Medulla oblongata (tissue), 1 donor: Measurements from ENCODE around the gene MYO5B.
"Not testable (repeated sequence)": the region's sequence is repeated elsewhere in the genome, so short reads cannot be mapped to it uniquely, and the experiment has no call there.

ENCODE experiments used
- DNase-seq: peaks from one replicate; pipeline ENCODE4 v3.0.0-alpha.2; 2015; ENCODE audit errors: extremely low spot score

Gene MYO5B

DNA sequence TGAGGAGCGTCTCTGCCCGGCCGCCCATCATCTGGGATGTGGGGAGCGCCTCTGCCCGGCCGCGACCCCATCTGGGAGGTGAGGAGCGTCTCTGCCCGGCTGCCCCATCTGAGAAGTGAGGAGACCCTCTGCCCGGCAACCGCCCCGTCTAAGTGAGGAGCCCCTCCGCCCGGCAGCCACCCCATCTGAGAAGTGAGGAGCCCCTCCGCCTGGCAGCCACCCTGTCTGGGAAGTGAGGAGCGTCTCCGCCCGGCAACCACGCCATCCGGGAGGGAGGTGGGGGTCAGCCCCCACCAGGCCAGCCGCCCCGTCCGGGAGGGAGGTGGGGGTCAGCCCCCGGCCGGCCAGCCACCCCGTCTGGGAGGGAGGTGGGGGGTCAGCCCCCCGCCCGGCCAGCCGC, 395.1 kb downstream of the MYO5B start:
- DNase-seq = not testable (repeated sequence)

GRCh38 chr18:49798001-49798400, 396.9 kb downstream of the MYO5B start:
- DNase-seq = no peak

- DNase-seq = no peak
These were observed 399.1 kb downstream of the MYO5B start for GRCh38 chr18:49795612-49796552.

GRCh38 chr18:49794743-49795142, 400.2 kb downstream of the MYO5B start:
- DNase-seq = no peak

DNA sequence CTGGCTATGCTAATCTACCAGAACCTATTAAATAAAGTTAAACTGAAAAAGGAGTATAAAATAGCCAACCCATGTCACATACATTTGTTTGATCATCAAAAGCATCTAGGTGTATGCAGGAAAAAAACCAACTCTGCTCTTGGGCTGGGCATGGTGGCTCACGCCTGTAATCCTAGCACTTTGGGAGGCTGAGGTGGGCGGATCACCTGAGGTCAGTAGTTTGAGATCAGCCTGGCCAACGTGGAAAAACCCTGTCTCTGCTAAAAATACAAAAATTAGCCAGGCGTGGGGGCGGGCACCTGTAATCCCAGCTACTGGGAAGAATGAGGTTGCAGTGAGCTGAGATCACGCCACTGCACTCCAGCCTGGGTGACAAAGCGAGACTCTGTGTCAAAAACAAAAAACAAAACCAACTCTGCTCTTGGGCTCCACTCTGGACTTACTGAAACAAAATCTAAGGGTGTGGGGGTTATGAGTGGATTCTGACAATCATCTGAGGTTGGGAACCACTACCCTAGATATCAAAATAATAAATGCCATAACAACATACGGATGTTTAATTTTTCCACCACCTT, 405.3 kb downstream of the MYO5B start:
- DNase-seq = not testable (repeated sequence)

DNA sequence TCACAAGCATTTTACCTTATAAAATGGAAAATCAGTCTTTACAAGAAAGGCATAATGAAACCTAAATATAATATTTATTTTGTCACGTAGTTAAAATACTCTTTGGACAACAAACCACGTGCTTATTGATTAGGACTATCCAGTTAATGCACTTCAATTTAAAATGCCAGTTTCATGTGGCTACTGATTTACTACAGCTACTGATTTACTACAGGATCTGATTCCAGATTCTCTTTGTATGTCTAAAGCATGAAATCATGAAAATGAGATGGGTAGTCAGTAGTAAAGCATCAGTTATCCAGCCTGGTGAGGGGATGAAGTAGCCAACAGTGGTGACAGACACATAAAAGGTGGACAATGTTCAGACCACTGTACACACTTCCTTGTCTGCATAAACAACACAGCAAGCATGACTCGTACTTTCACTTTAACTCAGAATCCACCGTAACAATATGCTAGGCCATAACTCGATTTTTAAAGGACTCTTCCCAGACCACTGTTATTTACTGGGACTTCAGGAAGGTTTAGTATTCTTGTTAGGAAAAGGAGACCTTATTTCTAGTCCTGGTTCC, 406.5 kb downstream of the MYO5B start:
- DNase-seq = no peak

DNA sequence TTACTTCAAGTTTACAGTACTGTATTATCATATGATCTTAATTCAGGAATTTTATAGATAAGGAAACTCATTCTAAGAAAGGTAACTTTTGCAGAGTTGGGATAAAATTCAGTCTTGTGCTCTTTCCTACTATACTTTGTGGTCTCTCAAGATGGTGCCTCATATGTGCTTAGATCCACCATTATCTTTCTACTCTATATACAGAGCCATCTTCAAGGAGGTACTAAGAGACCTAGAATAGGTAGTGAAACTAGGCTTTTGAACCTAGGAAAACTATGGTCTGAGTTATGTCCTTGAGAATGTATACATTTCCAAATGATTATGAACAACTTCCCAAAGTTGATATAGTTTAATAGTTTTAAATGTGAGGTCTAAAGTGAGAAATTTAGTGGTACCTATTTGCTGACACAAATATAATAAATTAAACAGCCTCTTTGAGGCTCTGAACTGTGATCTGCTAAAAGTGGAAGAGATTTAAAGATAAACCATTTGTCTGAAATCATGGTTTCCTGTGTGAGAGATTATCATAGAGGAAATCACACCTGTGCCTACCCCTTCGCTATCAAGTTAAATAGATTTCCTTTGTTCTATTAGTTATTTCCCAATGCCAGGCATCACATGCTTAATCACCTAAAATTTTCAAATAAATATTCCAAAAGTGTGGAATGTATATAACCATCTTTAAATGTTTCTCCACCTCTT, 408.8 kb downstream of the MYO5B start:
- no peak for DNase-seq

DNA sequence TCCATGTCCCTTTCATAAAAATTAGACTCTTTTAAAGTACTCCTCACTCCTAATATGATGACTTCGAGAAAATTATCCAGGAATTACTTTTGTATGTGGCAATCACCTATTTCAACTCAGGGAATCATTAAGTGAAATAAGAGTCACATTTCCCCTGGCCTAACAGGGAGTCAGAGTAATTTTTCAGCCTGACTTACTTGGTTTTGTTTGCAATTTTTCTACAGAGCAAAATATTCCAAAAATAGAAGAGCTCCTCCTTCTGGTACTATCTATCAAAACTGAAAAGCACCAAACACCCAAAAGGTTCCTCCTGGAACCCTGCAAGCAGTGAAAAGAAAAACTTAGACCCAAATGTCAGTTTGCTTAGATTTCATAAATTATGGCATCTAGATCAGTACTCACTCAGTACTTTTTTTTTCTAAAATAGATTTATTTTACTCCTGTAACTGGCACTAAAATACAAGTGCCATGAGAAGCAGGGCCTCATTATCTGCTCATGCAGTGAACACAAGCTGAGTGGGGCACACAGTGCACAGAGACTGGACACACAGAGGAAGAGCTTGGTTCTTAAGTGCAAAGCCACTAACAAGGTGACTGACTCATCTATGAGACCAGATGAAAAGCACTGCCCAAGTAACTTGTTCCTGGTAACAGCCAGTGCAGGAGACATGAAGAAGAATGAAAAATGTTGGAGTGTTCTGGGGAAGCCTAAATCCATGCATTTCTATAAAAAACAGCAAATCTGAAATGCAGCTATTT, 410.3 kb downstream of the MYO5B start:
- DNase-seq = no peak

DNA sequence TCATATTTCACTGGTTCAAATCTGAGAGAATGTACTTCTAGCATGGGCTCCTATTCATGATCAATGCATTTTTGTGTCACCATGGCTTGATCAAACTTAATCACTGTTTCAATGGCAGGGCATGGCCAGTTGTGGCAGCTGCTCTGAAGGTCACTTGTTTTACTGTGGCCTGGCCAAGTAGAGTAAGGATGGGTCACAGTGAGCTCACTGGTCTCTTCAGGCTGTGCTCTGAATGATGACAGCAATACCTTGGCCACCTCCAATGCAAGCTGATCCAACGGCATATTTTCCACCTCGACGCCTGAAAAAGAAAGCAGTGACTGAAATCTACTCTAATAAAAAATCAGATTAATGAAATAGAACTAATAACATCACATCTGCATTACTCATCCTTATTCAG, 411.3 kb downstream of the MYO5B start:
- not testable (repeated sequence) for DNase-seq

DNA sequence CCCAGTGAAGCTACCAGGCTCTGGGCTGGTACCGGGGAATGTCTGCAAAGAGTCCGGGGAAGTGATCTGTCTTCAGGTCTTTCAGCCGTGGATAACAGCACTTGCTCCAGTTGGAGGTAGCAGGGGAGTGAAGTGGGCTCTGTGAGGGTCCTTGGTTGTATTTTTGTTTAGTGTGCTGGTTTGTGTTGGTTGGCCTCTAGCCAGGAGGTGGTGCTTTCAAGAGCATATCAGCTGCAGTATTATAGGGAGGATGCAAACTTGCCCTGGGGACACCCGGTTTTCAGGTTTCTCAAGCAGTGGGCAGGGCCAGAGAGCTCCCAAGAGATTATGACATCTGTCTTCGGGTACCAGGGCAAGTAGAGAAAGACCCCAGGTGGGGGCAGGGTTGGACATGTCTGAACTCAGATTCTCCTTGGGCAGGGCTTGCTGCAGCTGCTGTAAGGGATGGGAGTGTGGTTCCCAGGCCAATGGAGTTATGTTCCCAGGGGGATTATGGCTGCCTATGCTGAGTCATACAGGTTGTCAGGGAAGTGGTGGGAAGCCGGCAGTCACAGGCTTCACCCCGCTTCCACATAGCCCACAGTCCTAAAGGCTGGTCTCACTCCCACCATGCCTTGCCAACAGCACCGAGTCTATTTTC, 416.0 kb downstream of the MYO5B start:
- no peak for DNase-seq
